ENCODE data around the gene FBXL14.
A peak's percentile ranks its signal among the peaks of the same experiment; 100 is the strongest.
"Not testable (repeated sequence)": the region's sequence is repeated elsewhere in the genome, so short reads cannot be mapped to it uniquely, and the experiment has no call there.

The FBXL14 gene

GRCh38 chr12:1619587-1619986, 25.2 kb upstream of the FBXL14 start:
- DNase-seq (ENCODE audit: low spot score): no peak

GRCh38 chr12:1619159-1619558, 24.8 kb upstream of the FBXL14 start:
- no peak for DNase-seq (ENCODE audit: low spot score)

GRCh38 chr12:1618489-1618888, 24.1 kb upstream of the FBXL14 start:
- DNase-seq (ENCODE audit: low spot score): no peak

DNA sequence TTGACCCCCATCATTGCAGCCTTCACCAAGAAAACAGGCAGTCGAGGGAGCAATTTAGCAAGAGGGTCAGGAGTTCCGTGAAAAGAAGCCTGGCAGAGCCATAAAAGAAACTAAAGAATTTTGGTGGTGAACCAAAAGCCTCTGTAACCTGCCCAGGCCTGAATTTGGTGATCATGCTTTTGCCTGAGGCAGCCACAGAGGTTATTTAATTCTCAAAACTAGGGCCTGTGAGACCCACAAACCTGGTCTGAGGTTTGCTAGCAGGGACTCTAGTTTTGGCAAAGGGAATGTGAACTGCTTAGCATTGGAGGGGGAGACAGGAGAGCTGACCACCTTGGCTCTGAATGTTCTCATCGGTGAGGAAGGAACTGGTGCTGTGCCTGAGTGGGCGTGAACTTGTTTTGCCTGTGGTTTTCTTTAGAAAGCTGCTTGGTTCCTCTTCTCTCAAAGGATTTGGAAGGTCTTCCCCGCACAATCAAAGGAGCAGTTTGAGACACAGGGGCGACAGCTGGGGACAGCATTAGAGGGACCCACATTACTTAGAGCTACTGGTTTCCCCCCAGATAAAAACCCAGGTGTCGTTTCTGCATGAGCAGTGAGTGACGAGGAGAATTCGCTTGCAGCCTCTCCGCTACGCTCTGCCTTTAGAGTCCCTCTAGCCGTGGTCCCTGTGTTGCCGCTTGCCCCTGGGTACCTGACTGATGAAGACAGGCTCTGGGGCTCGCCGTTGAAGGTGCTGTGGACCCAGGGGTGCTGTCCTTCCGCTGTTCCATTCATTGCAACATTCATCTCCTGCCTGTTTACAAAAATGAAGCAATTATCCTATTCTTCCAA, 22.1 kb upstream of the FBXL14 start:
- DNase-seq (ENCODE audit: low spot score): peak; percentile 39

- DNase-seq (ENCODE audit: low spot score): no peak
Measured at GRCh38 chr12:1614360-1614759, 20.0 kb upstream of the FBXL14 start.

DNA sequence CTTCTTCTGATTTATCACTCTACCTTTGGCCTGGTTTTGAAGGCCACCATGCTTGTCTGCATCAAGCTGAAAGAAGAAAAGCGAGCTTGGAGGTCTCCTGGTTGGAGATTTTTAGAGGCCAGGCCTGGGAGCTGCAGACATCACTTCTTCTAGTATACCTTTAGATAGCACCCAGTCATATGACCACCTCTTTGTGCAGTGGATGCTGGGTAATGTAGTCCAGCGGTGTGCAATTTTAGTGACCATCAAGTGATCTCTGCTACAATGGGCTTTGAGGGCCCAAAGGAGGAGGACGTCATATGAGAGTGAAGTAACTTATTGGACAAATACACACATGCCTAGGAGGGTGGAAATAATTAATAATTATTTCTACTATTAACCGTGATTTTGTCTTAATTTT, 19.5 kb upstream of the FBXL14 start:
- DNase-seq (ENCODE audit: low spot score): no peak

- DNase-seq (ENCODE audit: low spot score): no peak
Measured at GRCh38 chr12:1611803-1612572, 17.6 kb upstream of the FBXL14 start.

GRCh38 chr12:1610072-1610643, 15.8 kb upstream of the FBXL14 start:
- no peak for DNase-seq (ENCODE audit: low spot score)

- peak; percentile 31 for DNase-seq (ENCODE audit: low spot score)
Measured at GRCh38 chr12:1608713-1609119, 14.3 kb upstream of the FBXL14 start.

DNA sequence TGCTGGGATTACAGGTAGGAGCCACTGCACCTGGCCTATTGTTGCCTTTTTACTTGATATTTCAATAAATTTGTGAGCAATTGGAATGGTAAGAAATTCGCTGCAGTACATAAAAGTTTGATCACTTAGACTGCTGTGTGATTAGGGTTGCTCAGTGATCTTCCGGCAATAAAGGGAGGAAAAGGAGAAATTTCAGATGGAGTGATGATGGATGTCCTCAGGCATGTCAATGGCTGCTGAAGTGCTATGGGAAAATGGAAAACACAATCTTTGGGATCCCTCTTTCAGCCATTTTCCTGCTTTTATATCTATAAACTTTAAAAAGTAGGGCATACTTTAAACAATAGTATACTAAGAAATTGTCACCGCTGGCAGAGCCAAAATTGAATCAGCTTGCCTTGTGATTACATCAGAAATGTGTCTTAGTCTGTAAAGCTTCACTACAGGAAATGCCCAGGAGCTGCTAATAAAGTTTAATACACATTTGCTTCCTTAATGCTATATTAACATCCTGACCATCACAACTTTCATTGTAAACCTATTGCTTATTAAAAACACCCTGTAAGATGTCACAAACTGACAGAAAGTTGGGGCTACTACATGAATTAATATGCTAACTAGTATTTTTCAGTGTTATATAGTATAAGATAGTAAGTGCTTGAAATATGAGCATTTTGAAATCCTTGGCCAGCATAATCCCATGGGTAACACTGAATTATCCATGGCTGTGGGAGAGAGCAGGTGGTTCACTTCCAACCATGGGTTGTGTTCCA, 13.7 kb upstream of the FBXL14 start:
- peak; percentile 62 for DNase-seq (ENCODE audit: low spot score)

DNA sequence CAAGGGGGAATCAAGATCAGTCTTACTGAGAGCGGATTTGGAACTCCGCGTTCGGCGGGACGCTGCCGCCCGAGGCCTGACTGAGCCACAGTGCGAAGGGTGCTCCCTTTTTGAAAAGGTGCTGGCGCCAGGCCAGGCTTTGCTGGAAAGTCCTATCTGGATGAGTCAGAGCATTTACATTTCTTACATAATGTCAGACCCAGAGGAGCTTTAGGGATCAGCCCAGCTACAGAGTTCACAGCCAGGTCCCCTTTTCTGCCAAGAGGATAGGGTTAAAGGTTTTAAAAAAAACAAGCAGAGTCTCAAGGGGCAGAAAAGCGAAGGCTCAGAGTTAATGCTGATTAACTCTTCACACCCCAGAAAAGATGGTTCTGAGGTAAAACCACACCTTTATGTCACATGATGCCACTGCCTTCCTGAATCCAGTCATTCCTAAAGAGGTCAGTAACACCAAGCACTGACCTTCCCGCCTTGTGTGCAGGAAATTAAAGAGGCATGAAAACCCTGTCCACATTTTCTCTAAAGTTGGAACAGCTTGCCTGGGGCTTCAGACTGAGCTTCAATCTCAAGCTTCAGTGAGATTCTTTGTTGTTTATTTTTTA, 11.7 kb upstream of the FBXL14 start:
- peak; percentile 64 for DNase-seq (ENCODE audit: low spot score)

DNA sequence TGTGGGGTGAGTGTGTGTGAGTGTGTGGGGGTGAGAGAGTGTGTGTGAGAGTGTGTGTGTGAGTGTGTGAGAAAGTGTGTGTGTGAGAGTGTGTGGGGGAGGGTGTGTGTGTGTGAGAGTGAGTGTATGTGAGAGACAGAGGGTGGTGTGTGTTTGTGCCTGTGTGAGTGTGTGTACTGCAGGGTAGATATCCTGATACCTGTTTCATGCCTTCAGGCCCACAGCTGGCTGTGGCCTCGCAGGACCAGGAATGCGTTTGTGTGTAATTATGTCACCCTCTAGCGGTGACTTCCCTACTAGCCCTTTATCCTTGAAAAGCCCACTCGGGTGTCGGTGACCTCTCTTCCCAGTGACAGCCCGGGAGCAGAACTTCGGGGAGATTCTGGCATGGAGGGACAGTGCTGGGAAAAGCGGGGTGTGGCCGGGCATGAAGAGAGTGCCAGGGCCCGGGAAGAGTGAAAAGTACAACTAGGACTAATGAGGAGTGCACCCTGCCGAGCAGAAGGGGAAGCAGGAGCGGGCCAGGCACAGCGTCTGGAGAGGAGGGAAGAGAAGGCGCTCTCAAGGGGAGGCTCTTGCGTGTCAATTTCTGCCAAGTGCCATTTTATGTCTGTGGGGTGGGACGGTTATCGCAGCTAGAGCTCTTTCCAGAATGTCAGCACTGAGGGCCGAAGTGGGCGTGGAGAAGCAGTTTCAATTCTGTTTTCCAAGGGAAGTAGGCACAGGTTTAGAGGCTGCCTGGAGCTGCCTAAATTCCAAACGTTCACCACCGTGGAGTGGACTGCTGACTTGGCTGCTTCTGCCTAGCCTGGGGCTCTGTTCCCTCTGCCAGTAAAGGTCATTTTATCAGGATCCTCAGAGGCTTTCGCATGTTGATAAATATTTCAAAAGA, 11.0 kb upstream of the FBXL14 start:
- DNase-seq (ENCODE audit: low spot score): peak; percentile 90

- DNase-seq (ENCODE audit: low spot score): no peak
Measured at GRCh38 chr12:1604464-1604863, 10.1 kb upstream of the FBXL14 start.

DNA sequence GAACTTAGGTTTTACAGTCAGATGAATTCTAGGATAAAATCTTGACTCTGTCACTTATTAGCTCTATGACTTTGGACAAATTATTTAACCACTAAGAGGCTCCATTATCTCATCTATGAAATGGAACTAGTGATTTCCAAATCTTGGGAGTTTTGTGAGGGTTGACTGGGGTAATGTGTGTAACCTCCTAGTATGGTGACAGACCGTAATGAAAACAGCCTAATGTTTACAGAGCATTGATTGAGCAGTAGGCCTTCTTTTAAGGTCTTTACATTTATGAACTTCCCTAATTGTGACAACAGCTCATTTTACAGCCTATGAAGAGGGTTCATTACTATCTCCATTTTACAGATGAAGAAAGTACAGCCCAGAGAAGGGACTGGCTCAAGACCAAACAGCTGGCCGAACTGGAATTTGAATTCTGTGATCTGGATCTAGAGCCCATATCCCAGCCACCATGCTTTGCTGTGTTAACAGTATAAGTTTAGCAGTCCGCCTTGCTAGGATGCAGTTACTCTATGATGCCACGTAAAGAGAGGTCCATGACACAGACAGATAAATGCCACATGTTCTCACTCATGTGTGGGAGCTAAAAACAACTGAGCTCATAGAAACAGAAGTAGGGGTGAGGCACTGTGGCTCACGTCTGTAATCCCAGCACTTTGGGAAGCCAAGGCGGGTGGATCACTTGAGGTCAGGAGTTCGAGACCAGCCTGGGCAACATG, 9.1 kb upstream of the FBXL14 start:
- DNase-seq (ENCODE audit: low spot score): no peak

- not testable (repeated sequence) for DNase-seq (ENCODE audit: low spot score)
Measured at GRCh38 chr12:1602706-1603105, 8.3 kb upstream of the FBXL14 start.

- no peak for DNase-seq (ENCODE audit: low spot score)
Measured at GRCh38 chr12:1598757-1599156, 4.4 kb upstream of the FBXL14 start.

GRCh38 chr12:1595690-1596347, 1.4 kb upstream of the FBXL14 start:
- no peak for DNase-seq (ENCODE audit: low spot score)

DNA sequence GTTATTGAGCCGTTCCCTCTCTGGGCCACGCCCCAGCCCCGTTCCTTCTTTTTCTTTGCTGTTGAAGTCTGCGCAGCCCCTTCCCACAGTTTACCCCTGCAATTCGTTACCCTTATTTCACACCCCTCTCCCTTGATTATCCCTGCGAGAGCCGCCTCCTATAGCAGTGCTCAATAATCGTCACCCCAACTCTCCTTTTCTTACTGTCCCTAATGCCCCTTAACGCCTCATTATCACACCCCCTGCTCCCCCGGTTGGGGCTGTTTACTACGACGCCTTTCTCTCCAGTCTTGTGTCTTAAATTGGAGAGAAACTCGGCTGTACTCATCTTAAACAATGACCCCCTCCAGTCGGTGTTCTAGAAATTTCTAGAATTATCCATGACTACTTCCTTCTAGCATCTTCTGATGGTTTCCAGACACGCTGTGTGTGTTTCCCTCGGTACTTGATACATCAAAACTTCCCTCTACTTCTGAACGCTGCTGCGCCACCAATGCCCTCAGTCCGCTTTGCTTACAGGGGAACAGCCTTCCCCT, 713 bp upstream of the FBXL14 start:
- no peak for DNase-seq (ENCODE audit: low spot score)

- no peak for DNase-seq (ENCODE audit: low spot score)
Measured at GRCh38 chr12:1594006-1594260, 448 bp downstream of the FBXL14 start.
